Mucosa of descending colon (tissue), 3 donors: ENCODE data around the gene TRABD2B. TPM values are rescaled to one million over a fixed set of nuclear protein-coding genes. Genes with fewer than 3 reads are reported as not detected.

ENCODE experiments used
- ATAC-seq: fragments of 200-7000 bp; cut with Tn5 transposase; one replicate; pipeline ENCODE4 v1.9.1; 2020; ENCODE audit warnings: mild to moderate bottlenecking, moderate library complexity
- DNase-seq, 3 donors: peaks; one replicate each; pipeline ENCODE4 v3.0.0-alpha.2; 2020
- H3K36me3 ChIP-seq: fragments of 200-600 bp; one replicate; pipeline ENCODE4 v1.8.0; 2021; ENCODE audit warnings: low read depth, mild to moderate bottlenecking
- H3K4me1 ChIP-seq: fragments of 200-600 bp; one replicate; pipeline ENCODE4 v1.8.0; 2021; ENCODE audit warnings: low read depth, mild to moderate bottlenecking
- H3K4me3 ChIP-seq: fragments of 200-600 bp; one replicate; pipeline ENCODE4 v1.8.0; 2021; ENCODE audit warnings: mild to moderate bottlenecking
- H3K9me3 ChIP-seq: fragments of 200-600 bp; one replicate; pipeline ENCODE4 v1.8.0; 2021; ENCODE audit warnings: mild to moderate bottlenecking
- intact Hi-C, 2 donors: fragments of 100-400 bp; cut with DNase I in 1 of 2; cut with micrococcal nuclease in 1 of 2; formaldehyde crosslinking; loops; one replicate each; pipeline versions ENCODE4 v1.11.0 to v1.11.1; 2022; cut with DNase I, micrococcal nuclease
- total RNA-seq, 3 donors: library from RNA; stranded (reverse); fragmentation: NEBNext Ultra II Directional in 2 of 3; extraction: Animal tissue kit (Norgen Biotek cat#: 25700) in 2 of 3; gene quantifications; one replicate each; pipeline versions ENCODE4 v1.2.1 to v1.2.4, GENCODE V29; 2021 to 2023
- TF ChIP-seq, protein P1 (sequence below): fragments of 200-600 bp; IDR thresholded peaks from one replicate; pipeline ENCODE4 v1.8.0; 2022; ENCODE audit warnings: antibody characterized with exemption, mild to moderate bottlenecking
- donor health status: DM: no; HTN: no; CAD: no; lungs with moderate emphysema.
- donor health status: DM: no; HTN: no; CAD: no.
- donor health status: DM: no; HTN: yes; CAD: no.

TRABD2B gene
- total RNA-seq, 3 donors from 2014 or later: 0.35 to 2.0 (median 2.0) TPM

DNA sequence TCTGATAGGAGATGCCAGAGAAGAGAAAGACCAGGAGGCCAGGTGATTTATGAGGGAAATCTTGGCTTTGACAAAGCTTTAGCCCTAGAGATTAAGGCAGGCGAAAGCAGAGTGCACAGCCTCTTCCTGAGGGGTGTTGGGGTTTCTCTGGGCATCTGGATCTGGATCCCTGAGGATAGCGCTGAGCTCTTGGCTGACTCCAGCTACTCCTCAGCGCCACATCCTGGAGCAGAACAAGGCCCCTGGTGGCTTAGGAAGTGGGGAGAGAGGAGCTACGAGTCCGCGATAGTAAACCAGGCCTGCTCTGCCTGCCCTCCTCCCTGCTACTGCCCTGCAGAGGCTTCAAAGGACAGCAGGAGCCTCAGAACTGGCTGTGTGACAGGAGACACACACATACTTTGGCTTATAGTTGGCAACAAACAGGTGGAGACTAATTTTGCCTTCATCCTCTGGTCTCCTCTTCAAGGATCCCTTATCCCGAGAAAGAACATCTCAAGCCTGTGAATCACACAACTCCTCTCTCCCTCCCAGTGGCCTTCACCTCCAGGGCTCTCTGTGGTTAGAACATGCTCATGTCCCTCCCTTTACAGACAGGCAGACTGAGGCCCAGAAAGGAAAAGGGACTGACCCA, 66.9 kb downstream of the TRABD2B start:
- no peaks in the 10 kb centered on the region for H3K36me3 ChIP-seq
- TF ChIP-seq, protein P1, sequence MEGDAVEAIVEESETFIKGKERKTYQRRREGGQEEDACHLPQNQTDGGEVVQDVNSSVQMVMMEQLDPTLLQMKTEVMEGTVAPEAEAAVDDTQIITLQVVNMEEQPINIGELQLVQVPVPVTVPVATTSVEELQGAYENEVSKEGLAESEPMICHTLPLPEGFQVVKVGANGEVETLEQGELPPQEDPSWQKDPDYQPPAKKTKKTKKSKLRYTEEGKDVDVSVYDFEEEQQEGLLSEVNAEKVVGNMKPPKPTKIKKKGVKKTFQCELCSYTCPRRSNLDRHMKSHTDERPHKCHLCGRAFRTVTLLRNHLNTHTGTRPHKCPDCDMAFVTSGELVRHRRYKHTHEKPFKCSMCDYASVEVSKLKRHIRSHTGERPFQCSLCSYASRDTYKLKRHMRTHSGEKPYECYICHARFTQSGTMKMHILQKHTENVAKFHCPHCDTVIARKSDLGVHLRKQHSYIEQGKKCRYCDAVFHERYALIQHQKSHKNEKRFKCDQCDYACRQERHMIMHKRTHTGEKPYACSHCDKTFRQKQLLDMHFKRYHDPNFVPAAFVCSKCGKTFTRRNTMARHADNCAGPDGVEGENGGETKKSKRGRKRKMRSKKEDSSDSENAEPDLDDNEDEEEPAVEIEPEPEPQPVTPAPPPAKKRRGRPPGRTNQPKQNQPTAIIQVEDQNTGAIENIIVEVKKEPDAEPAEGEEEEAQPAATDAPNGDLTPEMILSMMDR: no peak
- no peak for ATAC-seq
- H3K4me3 ChIP-seq: no peak overlapping the region
- H3K9me3 ChIP-seq: no peaks in the 10 kb centered on the region
- no peak for DNase-seq
- H3K4me1 ChIP-seq: peaks cover 9% of the 10 kb centered on the region
- intact Hi-C loops: no loop called here

DNA sequence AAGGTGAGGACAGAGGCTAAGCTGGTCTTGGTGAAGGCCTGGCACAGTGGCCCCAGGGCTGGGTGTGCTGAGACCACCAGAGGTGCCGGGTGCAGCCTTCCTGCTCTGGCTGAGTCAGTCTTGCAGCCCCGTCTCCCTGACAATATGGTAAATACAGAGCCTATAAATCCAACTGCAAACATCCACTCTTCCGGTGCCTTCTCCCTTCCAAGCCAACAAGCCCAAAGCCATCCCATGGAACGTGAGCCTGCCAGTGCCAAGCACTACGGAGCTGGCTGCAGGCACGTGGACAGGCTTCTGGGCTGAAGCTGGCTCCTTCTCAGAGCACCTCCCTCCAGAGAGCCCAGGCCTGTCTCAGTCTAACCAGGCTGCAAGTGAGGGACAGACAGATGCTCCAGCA, 70.0 kb downstream of the TRABD2B start:
- TF ChIP-seq, protein P1: no peak
- ATAC-seq (peak; percentile 66), DNase-seq (no peak)
- Histone ChIP-seq H3K4me1 (no peaks in the 10 kb centered on the region), H3K36me3 (no peaks in the 10 kb centered on the region), H3K9me3 (no peaks in the 10 kb centered on the region), H3K4me3 (no peak overlapping the region)
- intact Hi-C loops: no loop called here

DNA sequence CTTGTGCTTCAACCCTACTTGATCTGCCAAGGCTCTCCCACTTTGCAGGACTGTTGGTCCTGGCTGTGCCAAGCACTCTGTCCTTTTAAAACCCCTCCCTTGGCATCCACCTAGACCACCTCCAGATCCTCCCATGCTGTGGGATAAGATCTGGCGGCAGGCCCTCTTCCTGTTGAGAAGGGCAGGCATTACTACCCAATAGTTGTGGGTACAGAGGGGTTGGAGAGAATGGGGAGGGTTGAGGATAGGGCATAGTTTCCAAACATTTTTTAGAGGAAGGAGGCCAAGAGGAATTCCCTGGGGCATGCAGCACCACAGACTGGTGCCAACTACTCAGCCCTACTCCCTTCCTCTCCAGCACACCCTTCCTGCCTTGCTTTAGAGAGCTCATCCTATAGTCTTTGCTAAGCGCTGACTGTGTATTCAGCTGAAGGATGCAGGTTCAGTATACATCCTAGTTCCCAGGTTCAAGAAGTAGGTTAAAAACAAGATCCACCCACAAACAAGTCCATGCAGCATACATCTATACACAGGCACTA, 70.7 kb downstream of the TRABD2B start:
- H3K9me3 ChIP-seq: no peaks in the 10 kb centered on the region
- no peaks in the 10 kb centered on the region for H3K4me1 ChIP-seq
- H3K36me3 ChIP-seq: no peaks in the 10 kb centered on the region
- DNase-seq (no peak), ATAC-seq (no peak)
- intact Hi-C loops: no loop called here
- H3K4me3 ChIP-seq: no peak overlapping the region
- TF ChIP-seq, protein P1: no peak

- DNase-seq (no peak), ATAC-seq (no peak)
- intact Hi-C loops: no loop called here
- Histone ChIP-seq H3K4me3 (no peak overlapping the region), H3K9me3 (no peaks in the 10 kb centered on the region), H3K4me1 (no peaks in the 10 kb centered on the region), H3K36me3 (no peaks in the 10 kb centered on the region)
- TF ChIP-seq, protein P1: no peak
These were observed 72.7 kb downstream of the TRABD2B start for GRCh38 chr1:47924270-47925048.

GRCh38 chr1:47921935-47922415, 75.2 kb downstream of the TRABD2B start:
- H3K4me1 ChIP-seq: no peaks in the 10 kb centered on the region
- H3K36me3 ChIP-seq: no peaks in the 10 kb centered on the region
- intact Hi-C loops: no loop called here
- TF ChIP-seq, protein P1: no peak
- ATAC-seq (no peak), DNase-seq (no peak)
- H3K9me3 ChIP-seq: no peaks in the 10 kb centered on the region
- H3K4me3 ChIP-seq: no peak overlapping the region
